K562 (cell line): Measurements from ENCODE around the gene RGS6. TPM values are rescaled to one million over a fixed set of nuclear protein-coding genes. Genes with fewer than 3 reads are reported as not detected.

Source experiments
- ATAC-seq: fragments of 200-7000 bp; cut with Tn5 transposase; 3 replicates; pipeline ENCODE4 v1.9.1; 2020; ENCODE audit warnings: moderate library complexity
- BruUV-seq: library from RNA; stranded (reverse); fragments of 400-500 nt; replicated peaks from 2 replicates; lab custom pipeline; 2021; lab: Mats Ljungman, UMichigan
- CTCF ChIA-PET: fragments of 300-600 bp; formaldehyde crosslinking; extraction: SDS; loops from one replicate; lab custom pipeline; 2021; ENCODE audit warnings: low intra/inter-chr PET ratio; lab: Yijun Ruan, JAX
- POLR2A ChIA-PET: fragments of 300-600, 350-650 bp; sonication (Branson Sonifier 250); formaldehyde crosslinking; extraction: SDS; loops from one replicate; lab custom pipeline; 2021; ENCODE audit warnings: antibody characterized with exemption, inconsistent platforms; lab: Yijun Ruan, JAX
- DNase-seq, 4 experiments: peaks; one replicate each; pipeline versions ENCODE4 v3.0.0 to v3.0.0-alpha.2; 2011 to 2018; ENCODE audit warnings: low spot score in 3 of 4, mixed read lengths in 3 of 4; ENCODE audit errors: extremely low read depth in 1 of 4
- FAIRE-seq: peaks from 2 replicates; lab custom pipeline; 2011; peaks lifted over from hg19 to GRCh38; lab: Jason Lieb, UNC
- H2AFZ ChIP-seq: 2 replicates; pipeline ENCODE4 v1.6.0; 2011; ENCODE audit warnings: low read depth, low read length, control low read depth, inconsistent platforms
- H3K27ac ChIP-seq: fragments of 200-600 bp; 3 replicates; pipeline ENCODE4 v1.8.0; 2011; ENCODE audit warnings: low read depth, mild to moderate bottlenecking, control low read depth, inconsistent platforms, low read length, moderate library complexity, mixed read lengths; ENCODE audit errors: extremely low read depth
- H3K27me3 ChIP-seq, 2 experiments: fragments of 300-600 bp in 1 of 2; 2 replicates in 1 of 2; 3 replicates in 1 of 2; pipeline versions ENCODE4 v1.6.0 to v1.8.0; 2011; ENCODE audit warnings: inconsistent platforms in 2 of 2, low read length in 2 of 2, mild to moderate bottlenecking in 1 of 2, mixed read lengths in 1 of 2, moderate library complexity in 1 of 2; ENCODE audit not compliant: control insufficient read depth in 2 of 2, insufficient read depth in 2 of 2
- H3K36me3 ChIP-seq: fragments of 300-600 bp; 3 replicates; pipeline ENCODE4 v1.8.0; 2011; ENCODE audit warnings: mild to moderate bottlenecking, low read length, inconsistent platforms; ENCODE audit not compliant: control insufficient read depth, insufficient read depth
- H3K4me1 ChIP-seq, 2 experiments: fragments of 200-600 bp in 1 of 2; replicated peaks in 1 of 2; 2 replicates in 1 of 2; 3 replicates in 1 of 2; pipeline versions ENCODE4 v1.5.1 to v1.8.0; 2011; ENCODE audit warnings: inconsistent platforms in 2 of 2, low read length in 2 of 2, mild to moderate bottlenecking in 1 of 2, mixed read lengths in 1 of 2, moderate library complexity in 1 of 2; ENCODE audit not compliant: control insufficient read depth in 2 of 2, insufficient read depth in 2 of 2
- H3K4me2 ChIP-seq: 2 replicates; pipeline ENCODE4 v1.6.1; 2011; ENCODE audit warnings: low read length, control low read depth, inconsistent platforms, mixed read lengths; ENCODE audit not compliant: insufficient read depth
- H3K4me3 ChIP-seq: fragments of 200-600 bp; sonication (generic), shearing (Covaris generic); 2 replicates; pipeline ENCODE4 v1.5.1; 2016; ENCODE audit warnings: control low read depth, inconsistent platforms
- H3K79me2 ChIP-seq: fragments of 200-600 bp; 3 replicates; pipeline ENCODE4 v1.8.0; 2011; ENCODE audit warnings: low read length, inconsistent platforms; ENCODE audit not compliant: control insufficient read depth, insufficient read depth
- H3K9ac ChIP-seq, 2 experiments: 2 replicates each; pipeline versions ENCODE4 v1.6.0 to v1.6.1; 2011; ENCODE audit warnings: low read depth in 2 of 2, low read length in 2 of 2, control low read depth in 1 of 2, inconsistent platforms in 1 of 2, mild to moderate bottlenecking in 1 of 2, mixed read lengths in 1 of 2; ENCODE audit not compliant: insufficient read depth in 1 of 2
- H3K9me1 ChIP-seq: one replicate; pipeline ENCODE4 v1.6.0; 2011; ENCODE audit warnings: inconsistent platforms, mild to moderate bottlenecking, low read length, moderate library complexity; ENCODE audit not compliant: control insufficient read depth, insufficient read depth
- H3K9me3 ChIP-seq: replicated peaks from 2 replicates; pipeline ENCODE4 v1.5.1; 2011; ENCODE audit warnings: low read depth, low read length, inconsistent platforms; ENCODE audit not compliant: control insufficient read depth, insufficient read depth
- H4K20me1 ChIP-seq: replicated peaks from 2 replicates; pipeline ENCODE4 v1.6.1; 2011; ENCODE audit warnings: low read length, inconsistent platforms, mixed read lengths; ENCODE audit not compliant: control insufficient read depth, insufficient read depth
- IFI16 ChIP-seq: fragments of 250-450 bp; sonication (Bioruptor Pico); IDR thresholded peaks from 2 replicates; pipeline ENCODE4 v2.1.2; 2022; ENCODE audit warnings: mild to moderate bottlenecking, inconsistent platforms
- NR3C1 ChIP-seq: sonication (generic); formaldehyde crosslinking; IDR thresholded peaks from 2 replicates; pipeline ENCODE4 v1.8.1; 2022; ENCODE audit warnings: missing genetic modification reagents
- NUFIP1 ChIP-seq: fragments of 450-650 bp; IDR thresholded peaks from 2 replicates; pipeline ENCODE4 v1.6.1; 2018; ENCODE audit not compliant: partially characterized antibody
- RB1 ChIP-seq: fragments of 450-650 bp; IDR thresholded peaks from 2 replicates; pipeline ENCODE4 v1.6.1; 2017; ENCODE audit warnings: low read depth, mild to moderate bottlenecking
- SMARCB1 ChIP-seq: IDR thresholded peaks from 2 replicates; pipeline ENCODE4 v1.6.1; 2011; ENCODE audit warnings: improper control_type of control experiment, low read depth; ENCODE audit not compliant: insufficient read length
- SP1 ChIP-seq: sonication (generic); formaldehyde crosslinking; IDR thresholded peaks from 2 replicates; pipeline ENCODE4 v1.8.1; 2022; ENCODE audit warnings: mild to moderate bottlenecking, missing genetic modification reagents
- ZNF224 ChIP-seq: sonication (generic); formaldehyde crosslinking; IDR thresholded peaks from 2 replicates; pipeline ENCODE4 v1.8.0; 2022; ENCODE audit warnings: mild to moderate bottlenecking, missing genetic modification reagents
- ZNF280A ChIP-seq: fragments of 450-650 bp; IDR thresholded peaks from 2 replicates; pipeline ENCODE4 v1.6.1; 2018; ENCODE audit warnings: mild to moderate bottlenecking, low read depth; ENCODE audit not compliant: partially characterized antibody
- ZNF408 ChIP-seq: fragments of 250-450 bp; sonication (Bioruptor Pico); IDR thresholded peaks from 2 replicates; pipeline ENCODE4 v1.4.0; 2020; ENCODE audit warnings: low read depth, mild to moderate bottlenecking, moderate library complexity
- ZNF436 ChIP-seq: fragments of 250-450, 450-650 bp; sonication (Bioruptor Pico); formaldehyde crosslinking; IDR thresholded peaks from 2 replicates; pipeline ENCODE4 v1.7.0; 2020; ENCODE audit warnings: mild to moderate bottlenecking
- ZNF444 ChIP-seq: fragments of 250-450 bp; sonication (Bioruptor Pico); IDR thresholded peaks from 2 replicates; pipeline ENCODE4 v1.4.0; 2020; ENCODE audit warnings: mild to moderate bottlenecking, moderate library complexity
- ZNF592 ChIP-seq: fragments of 450-650 bp; IDR thresholded peaks from 2 replicates; pipeline ENCODE4 v1.6.1; 2017; ENCODE audit warnings: antibody characterized with exemption, mild to moderate bottlenecking
- WGBS: fragments of 100-300 bp; shearing (Covaris generic); methylation state at CpG from one replicate; pipeline ENCODE4 v1.1.6; 2016; ENCODE audit warnings: low coverage, mixed read lengths; ENCODE audit not compliant: insufficient coverage; ENCODE audit errors: missing lambda C conversion rate; 5-methylcytosine and 5-hydroxymethylcytosine counted together
- in situ Hi-C: fragments of 300-500 bp; cut with MboI; formaldehyde crosslinking; loops from 4 replicates; pipeline ENCODE4 v1.15.0; 2018; ENCODE audit warnings: inconsistent platforms, mixed read lengths
- intact Hi-C: fragments of 100-400 bp; cut with micrococcal nuclease; formaldehyde crosslinking; loops from 2 replicates; pipeline ENCODE4 v1.14.2; 2022
- polyA plus RNA-seq, 8 experiments: library from polyadenylated mRNA; depleted of rRNA in 4 of 8; stranded (reverse) in 5 of 8; unstranded in 3 of 8; fragments of >200 nt; fragmentation: Nextera tagmentation in 2 of 8; fragmentation: Illumina TruSeq in 1 of 8; extraction: Ambion mirVana in 2 of 8; extraction: Trizol in 1 of 8; gene quantifications; 2 replicates each; pipeline versions ENCODE4 v1.2.1 to v1.2.3, GENCODE V29; 2011 to 2014; ENCODE audit warnings: inconsistent platforms in 1 of 8, missing spikeins in 1 of 8
- total RNA-seq, 7 experiments: library from RNA; depleted of rRNA in 6 of 7; stranded (reverse); fragments of >200 nt in 6 of 7; fragmentation: Illumina TruSeq in 2 of 7; extraction: Trizol in 2 of 7; gene quantifications; 2 replicates each; pipeline versions ENCODE4 v1.2.1 to v1.2.3, GENCODE V29; 2011 to 2021; ENCODE audit warnings: low replicate concordance in 1 of 7

RGS6 gene
- total and polyA plus RNA-seq, 9 of the 15 experiments (the other 6 are each of a cell fraction or from before 2014, with no cell fraction given): not detected

- H3K4me2 ChIP-seq: no peak overlapping the region
- FAIRE-seq (no peak), ATAC-seq (no peak), DNase-seq (no peak)
- no peaks in the 10 kb centered on the region for H3K9me3 ChIP-seq
- H3K9ac ChIP-seq: no peak overlapping the region
- no peak overlapping the region for H2AFZ ChIP-seq
- no TSS peak for BruUV-seq
- no peak for TF ChIP-seq ZNF408
- TF ChIP-seq ZNF436 (CRISPR knock-in tag): no peak
- no peak for TF ChIP-seq SP1 (CRISPR knock-in tag)
- TF ChIP-seq SMARCB1: no peak
- no peak for TF ChIP-seq ZNF280A
- TF ChIP-seq IFI16 (CRISPR knock-in tag): no peak
- TF ChIP-seq ZNF444 (CRISPR knock-in tag): no peak
- no peak for TF ChIP-seq RB1
- TF ChIP-seq NUFIP1: no peak
- no peak for TF ChIP-seq ZNF224 (CRISPR knock-in tag)
- no peak for TF ChIP-seq ZNF592
- TF ChIP-seq NR3C1: no peak
- no peak overlapping the region for H3K27ac ChIP-seq
- H4K20me1 ChIP-seq: no peaks in the 10 kb centered on the region
- H3K9me1 ChIP-seq: no peaks in the 10 kb centered on the region
- H3K27me3 ChIP-seq: no peaks in the 10 kb centered on the region
- no peaks in the 10 kb centered on the region for H3K4me1 ChIP-seq
- in situ Hi-C loops (no loop called here), intact Hi-C loops (no loop called here)
- no peaks in the 10 kb centered on the region for H3K79me2 ChIP-seq
- H3K4me3 ChIP-seq: no peak overlapping the region
- H3K36me3 ChIP-seq: no peaks in the 10 kb centered on the region
- ChIA-PET CTCF (no interaction called here), POLR2A (no interaction called here)
- WGBS: 2% methylated on average over 6 of the region's 7 CpGs
Measured at GRCh38 chr14:71905860-71906259, 26.4 kb upstream of the RGS6 start.
